Inflammatory macrophage treated with lipopolysaccharide for 4 hours (primary cell): ENCODE results near the gene ARL2.

Source experiments
- DNase-seq: peaks from one replicate; pipeline ENCODE4 v3.0.0-alpha.2; 2020

ARL2 gene

GRCh38 chr11:65047581-65048422, 33.8 kb downstream of the ARL2 start:
- no peak for DNase-seq

DNA sequence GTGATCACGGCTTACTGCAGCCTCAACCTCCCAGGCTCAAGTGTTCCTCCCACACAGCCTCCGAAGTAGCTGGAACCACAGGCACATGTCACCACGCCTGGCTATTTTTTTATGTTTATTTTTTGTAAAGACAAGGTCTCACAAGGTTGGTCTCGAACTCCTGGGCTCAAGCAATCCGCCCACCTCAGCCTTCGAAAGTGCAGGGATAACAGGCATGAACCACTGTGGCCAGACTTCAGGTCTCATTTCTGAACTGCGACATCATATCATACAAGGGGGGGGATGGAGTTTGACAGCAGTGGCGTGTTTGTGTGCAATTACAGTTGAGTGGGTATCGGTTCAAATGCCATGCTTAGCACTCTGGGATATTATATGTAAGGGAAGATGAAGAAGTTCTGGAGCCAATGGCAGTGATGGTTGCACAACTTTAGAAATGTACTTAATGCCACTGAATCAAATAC, 37.5 kb downstream of the ARL2 start:
- no peak for DNase-seq

DNA sequence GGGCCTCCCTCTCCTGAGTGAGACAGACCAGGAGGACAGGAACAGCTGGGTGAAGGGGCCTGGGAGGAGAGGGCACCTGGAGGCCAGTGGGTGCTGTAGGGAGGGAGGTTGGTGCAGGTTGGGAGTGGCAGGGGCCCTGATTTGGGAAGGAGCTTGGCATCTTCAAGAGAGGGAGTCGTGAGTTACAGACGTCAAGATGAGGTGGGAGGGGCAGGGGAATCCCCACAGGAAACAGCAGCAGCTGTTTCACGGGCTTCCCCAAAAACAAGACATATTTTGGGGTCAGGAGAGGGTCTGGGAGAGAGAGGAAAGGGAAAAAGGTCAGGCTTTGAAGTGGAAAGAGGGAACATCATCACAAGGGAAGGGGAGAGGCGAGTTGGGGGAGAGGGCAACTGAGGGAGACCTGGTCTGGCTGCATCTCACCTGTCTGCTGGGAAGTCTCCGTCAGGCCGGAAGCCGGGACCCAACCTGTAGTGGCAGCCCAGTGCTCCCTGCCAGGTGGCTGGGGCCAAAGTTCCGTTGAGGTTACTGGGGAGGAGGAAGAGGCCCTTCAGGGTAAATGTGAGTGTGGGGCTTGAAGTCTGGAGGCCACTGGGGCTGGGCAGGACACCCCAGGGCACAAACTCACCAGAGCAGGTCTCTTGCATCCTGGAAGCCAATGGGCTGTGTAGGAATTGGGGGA, 40.0 kb downstream of the ARL2 start:
- no peak for DNase-seq

DNA sequence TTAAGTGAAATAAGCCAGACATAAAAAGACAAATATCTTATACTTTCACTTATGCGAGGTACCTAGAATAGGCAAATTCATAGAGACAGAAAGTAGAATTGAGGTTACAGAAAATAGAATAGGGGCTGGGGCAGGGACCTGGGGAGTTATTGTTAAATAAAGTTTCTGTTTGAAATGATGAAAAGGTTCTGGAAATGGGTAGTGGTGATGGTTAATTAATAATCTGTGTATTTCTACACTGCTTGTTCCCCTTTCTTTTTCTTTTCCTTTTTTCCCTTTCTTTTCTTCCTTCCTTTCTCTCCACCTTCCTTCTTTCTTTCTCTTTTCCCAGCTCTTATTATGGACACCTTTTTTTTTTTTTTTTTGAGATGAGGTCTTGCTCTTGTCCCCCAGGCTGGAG, 41.6 kb downstream of the ARL2 start:
- DNase-seq: no peak

- DNase-seq: no peak
Observed at GRCh38 chr11:65056999-65057398, 43.0 kb downstream of the ARL2 start.

GRCh38 chr11:65057526-65057925, 43.6 kb downstream of the ARL2 start:
- no peak for DNase-seq

- DNase-seq: no peak
Observed at GRCh38 chr11:65058012-65058411, 44.1 kb downstream of the ARL2 start.

DNA sequence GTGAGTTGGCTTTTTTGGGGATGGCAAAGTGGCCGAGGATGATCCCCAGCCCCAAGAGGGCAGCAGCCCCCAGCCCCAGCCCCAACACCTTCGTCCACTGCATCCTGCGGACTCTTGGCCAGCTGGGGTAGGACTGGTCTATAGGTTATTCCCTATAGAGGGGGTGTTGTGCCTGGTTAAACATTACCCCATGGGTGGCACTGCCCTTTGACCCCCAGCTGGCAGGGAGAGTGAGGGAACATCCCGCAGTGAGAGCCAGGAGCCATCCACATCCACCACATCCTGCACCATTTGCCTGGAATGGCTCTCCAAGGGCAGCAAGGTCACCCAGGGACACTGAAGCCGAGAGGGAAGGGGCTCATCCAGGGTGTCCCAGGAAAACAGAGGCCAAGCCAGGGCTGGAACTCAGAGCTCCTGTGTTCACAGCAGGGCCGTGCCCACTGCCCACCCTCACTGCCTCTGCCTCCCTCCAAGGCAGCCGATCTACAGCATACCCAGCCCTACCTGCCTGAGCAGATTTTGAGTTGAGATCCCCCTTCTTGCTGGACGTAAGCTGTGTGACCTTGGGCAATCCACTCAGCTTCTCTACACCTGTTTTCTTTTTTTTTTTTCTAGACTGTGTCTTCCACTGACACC, 44.6 kb downstream of the ARL2 start, which contains the start of gene NAALADL1:
TSS of gene NAALADL1 (minus strand) at position 135 of the 636 bp plus-strand sequence. CDS start at position 103, 32 bp downstream.
- DNase-seq: no peak

- no peak for DNase-seq
Observed at GRCh38 chr11:65059523-65059922, 45.6 kb downstream of the ARL2 start.

DNA sequence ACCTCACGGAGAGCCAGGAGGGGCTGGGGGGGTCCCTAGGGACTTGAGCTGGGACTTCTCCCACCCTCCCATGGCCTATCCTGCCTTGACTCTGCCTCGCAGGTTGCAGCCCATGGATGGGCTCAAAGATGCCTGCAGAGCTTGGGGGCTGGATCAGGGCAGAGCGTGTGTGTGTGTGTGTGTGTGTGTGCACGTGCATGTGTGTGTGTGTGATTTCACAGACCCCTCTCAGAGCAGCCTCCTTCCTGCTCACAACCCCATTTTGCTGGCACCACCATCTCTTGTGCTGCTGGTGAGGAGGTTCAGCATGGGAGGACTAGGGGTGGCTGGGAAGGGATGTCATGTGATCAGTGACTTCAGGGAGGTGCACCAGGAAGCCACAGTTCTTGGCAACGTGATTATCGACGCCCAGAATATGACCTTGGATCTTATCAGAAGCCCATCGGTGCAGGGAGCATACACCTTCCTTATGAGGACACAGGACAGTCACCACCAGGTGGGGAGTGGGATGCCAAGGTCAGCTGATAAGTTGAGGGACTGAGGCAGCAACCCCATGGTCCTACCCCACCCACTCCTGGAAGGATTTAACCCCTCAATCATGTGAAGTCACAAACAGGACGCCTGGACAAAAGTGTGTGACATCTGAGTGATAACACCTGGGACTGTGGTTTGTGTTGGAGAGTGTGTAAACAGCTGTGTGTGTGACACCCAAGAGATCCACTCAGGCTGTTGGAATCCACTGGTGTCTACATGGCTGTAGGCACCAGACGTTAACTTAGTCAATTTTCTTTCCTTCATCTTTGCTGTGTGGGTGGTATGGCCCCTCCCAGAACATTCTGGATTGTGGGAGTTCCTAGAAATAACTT, 46.2 kb downstream of the ARL2 start:
- DNase-seq: no peak

DNA sequence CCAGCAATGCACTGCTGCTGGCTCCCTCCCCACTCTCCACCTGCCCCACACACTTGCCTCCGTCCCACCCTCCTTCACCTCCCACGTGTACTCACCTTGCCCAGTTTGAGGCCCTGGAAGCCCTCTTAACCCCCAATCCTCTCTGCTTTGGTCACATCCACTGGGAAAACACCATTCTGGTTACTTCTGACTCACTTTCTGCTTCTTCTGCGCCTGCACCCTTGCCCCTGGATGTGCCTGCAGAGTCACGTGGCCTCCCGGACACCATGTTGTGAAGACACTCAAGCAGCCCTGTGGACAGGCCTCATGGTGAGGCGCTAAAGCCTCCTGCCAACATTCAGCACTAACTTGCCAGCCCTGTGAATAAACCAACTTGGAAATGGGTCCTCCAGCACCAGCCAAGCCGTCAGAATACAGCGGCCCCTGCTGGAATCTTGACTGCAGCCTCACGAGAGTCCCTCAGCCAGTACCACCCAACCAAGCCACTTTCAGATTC, 47.0 kb downstream of the ARL2 start:
- no peak for DNase-seq

- no peak for DNase-seq
Observed at GRCh38 chr11:65063532-65063931, 49.6 kb downstream of the ARL2 start.

DNA sequence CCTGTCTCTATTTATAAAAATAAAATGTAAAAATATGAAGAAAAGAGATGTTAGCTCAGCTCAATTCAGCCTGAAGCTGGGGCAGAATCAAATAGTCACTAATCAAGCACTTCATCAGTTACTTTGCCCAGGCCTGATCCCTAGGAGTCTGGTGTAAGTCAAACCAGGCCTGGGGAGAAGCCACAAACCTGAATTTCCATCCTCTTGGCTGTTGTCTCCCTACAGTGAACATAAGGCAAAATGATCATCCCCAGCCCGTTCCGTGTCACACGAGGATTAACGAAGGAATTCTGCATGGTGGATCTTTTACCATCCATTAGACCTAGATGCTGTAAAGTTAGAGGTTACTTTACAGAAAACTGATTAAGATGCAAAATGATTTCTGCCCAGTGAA, 50.9 kb downstream of the ARL2 start:
- DNase-seq: no peak

DNA sequence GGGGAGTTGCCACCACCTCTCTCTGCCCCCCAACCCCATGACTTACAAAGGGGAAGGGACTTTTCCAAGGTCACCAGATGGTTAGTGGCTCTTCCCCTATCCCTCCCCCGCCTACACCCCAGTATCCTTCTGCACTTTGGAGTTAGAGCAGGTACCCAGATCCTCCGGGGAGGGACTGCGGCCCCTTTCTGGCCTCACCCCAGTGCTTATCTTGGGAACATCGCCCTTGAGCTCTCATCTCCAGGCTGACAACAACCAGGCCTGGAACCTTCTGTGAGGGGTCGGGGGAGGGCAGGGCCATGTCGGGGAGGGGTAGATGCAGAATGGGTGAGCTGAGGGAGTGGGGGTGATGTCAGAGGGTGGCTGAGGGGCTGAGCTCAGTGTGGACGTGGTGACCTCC, 51.9 kb downstream of the ARL2 start:
- no peak for DNase-seq

DNA sequence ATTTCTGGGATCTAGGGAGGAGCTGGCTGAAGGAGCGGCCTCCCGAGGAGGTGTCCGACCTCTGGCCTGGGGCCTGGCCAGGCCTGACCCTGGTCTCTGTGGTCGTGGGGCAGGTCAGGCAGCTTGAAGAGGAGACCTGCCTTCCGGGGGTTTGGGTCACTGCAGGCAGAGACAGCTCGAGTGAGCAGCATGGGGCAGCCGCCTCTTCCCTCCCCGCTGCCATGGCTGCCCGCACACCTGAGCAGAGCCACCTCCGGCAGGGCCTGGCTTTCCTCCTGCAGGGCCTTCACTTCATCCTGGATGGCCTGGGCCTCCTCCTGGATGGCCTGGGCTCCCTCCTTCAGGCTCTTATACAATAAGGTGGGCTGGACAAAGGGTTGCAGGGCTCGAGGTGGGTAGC, 52.4 kb downstream of the ARL2 start:
- DNase-seq: no peak

GRCh38 chr11:65066805-65067291, 52.9 kb downstream of the ARL2 start:
- no peak for DNase-seq

- DNase-seq: no peak
Observed at GRCh38 chr11:65067446-65067845, 53.5 kb downstream of the ARL2 start.

DNA sequence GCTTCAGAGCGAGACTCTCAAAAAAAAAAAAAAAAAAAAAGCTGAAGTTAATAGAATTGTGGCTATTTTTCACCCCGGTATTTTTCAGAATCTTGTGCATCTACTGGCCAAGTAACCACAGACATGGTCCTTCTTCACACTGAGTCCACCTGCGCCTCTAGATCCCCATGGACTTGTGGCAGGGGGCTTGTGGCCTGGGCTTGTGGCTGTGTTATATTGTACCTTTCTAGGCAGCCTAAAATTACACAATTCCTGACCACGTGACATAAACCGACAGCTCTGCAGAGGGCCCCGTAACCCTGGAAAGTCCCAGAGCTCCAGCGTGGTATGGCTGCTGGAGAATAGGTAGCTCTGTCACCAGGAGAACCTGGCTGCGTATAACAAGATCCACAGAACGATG, 55.3 kb downstream of the ARL2 start:
- no peak for DNase-seq
